HepG2 (cell line): ENCODE measurements around the gene TMEM269. TPM values are rescaled to one million over a fixed set of nuclear protein-coding genes. Genes with fewer than 3 reads are reported as not detected.

Source experiments
- KLF9 ChIP-seq: IDR thresholded peaks from 2 replicates; pipeline ENCODE4 v1.6.1; 2016; ENCODE audit warnings: low read depth
- MNT ChIP-seq: fragments of 450-650 bp; IDR thresholded peaks from 2 replicates; pipeline ENCODE4 v1.6.1; 2016
- PAF1 ChIP-seq: IDR thresholded peaks from 2 replicates; pipeline ENCODE4 v1.6.1; 2016; ENCODE audit warnings: missing genetic modification reagents, missing compliant biosample characterization
- TBP ChIP-seq: sonication (generic); formaldehyde crosslinking; IDR thresholded peaks from 2 replicates; pipeline ENCODE4 v1.5.0; 2020; ENCODE audit warnings: missing genetic modification reagents
- ZBTB4 ChIP-seq: sonication (generic); formaldehyde crosslinking; IDR thresholded peaks from 2 replicates; pipeline ENCODE4 v1.4.0; 2020; ENCODE audit warnings: missing genetic modification reagents, mild to moderate bottlenecking, borderline replicate concordance
- ZBTB42 ChIP-seq: sonication (generic); formaldehyde crosslinking; IDR thresholded peaks from 2 replicates; pipeline ENCODE4 v1.5.0; 2020; ENCODE audit warnings: mild to moderate bottlenecking, missing genetic modification reagents
- ZNF609 ChIP-seq: sonication (generic); formaldehyde crosslinking; IDR thresholded peaks from 2 replicates; pipeline ENCODE4 v1.4.0; 2020; ENCODE audit warnings: mild to moderate bottlenecking, missing genetic modification reagents, borderline replicate concordance
- ZNF720 ChIP-seq: sonication (generic); formaldehyde crosslinking; IDR thresholded peaks from 2 replicates; pipeline ENCODE4 v1.4.0; 2020; ENCODE audit warnings: missing genetic modification reagents
- ZNF816 ChIP-seq: sonication (generic); formaldehyde crosslinking; IDR thresholded peaks from 2 replicates; pipeline ENCODE4 v1.8.0; 2022; ENCODE audit warnings: missing genetic modification reagents, mild to moderate bottlenecking, borderline replicate concordance
- polyA plus RNA-seq, 8 experiments: library from polyadenylated mRNA; depleted of rRNA in 3 of 8; stranded (reverse) in 7 of 8; unstranded in 1 of 8; fragments of >200 nt; fragmentation: Illumina TruSeq in 4 of 8; extraction: Trizol in 4 of 8; gene quantifications; 2 replicates each; pipeline versions ENCODE4 v1.2.1 to v1.2.3, GENCODE V29; 2011 to 2016; ENCODE audit warnings: low read depth in 4 of 8, missing spikeins in 1 of 8, mixed read lengths in 1 of 8; ENCODE audit not compliant: insufficient read depth in 1 of 8
- total RNA-seq, 5 experiments: library from RNA; depleted of rRNA; stranded (reverse); fragments of >200 nt; fragmentation: Illumina TruSeq; extraction: Trizol; gene quantifications; 2 replicates each; pipeline ENCODE4 v1.2.3, GENCODE V29; 2016; ENCODE audit warnings: low read depth in 1 of 5
- TF ChIP-seq, protein P1 (sequence below): sonication (generic); formaldehyde crosslinking; IDR thresholded peaks from 2 replicates; pipeline ENCODE4 v1.8.0; 2022; ENCODE audit warnings: mild to moderate bottlenecking, missing genetic modification reagents, borderline replicate concordance
- TF ChIP-seq, protein P2 (sequence below): sonication (generic); formaldehyde crosslinking; IDR thresholded peaks from 2 replicates; pipeline ENCODE4 v1.4.0; 2020; ENCODE audit warnings: mild to moderate bottlenecking, missing genetic modification reagents

TMEM269 gene
- total and polyA plus RNA-seq, 2 of the 13 experiments (the other 11 are each of a cell fraction or from before 2014, with no cell fraction given) = 0.15 to 0.21 TPM

DNA sequence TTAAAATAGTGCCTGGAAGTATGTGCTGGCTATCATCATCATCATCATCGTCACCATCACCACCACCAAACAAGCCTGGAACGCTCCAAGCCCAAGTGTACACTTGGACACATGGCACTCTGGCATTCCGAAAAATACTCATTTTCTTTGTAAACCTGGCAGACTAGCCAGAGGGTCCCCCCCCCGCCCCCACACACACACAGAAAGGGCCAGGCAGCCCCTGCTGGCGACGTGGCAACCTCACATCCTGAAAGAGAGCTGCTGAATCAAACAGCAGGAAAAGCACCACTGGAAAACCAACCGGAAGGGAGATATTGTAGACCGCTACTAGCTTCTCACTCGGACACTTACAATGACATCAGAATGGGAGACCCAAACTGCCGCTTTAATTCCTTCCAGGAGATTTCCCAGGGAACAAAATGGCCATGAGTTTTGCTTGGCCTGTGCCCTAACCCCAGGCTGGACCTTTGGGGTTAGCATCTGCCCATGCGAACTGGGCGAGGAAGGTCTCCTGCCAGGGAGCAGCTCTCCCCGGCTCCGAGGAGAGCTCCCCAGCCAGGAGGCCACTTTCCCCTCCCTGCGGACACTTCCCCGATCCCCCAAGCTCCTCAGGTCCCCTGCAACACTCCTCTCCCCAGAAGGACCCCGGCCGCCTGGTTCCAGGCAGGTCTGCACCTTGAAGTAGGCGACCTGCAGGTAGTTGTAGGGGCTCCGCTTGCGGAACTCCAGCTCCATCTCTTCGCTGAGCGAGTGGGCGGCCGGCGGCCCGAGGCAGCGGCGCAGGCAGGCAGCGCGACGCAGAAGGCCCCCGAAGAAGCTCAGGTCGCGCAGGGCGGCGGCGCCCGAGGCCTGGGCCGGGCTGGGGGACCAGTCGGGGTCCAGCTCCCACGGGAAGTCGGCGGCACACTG lies 18.7 kb upstream of the TMEM269 start (continued):
- TF ChIP-seq MNT (peak; percentile 45; the same call in 1 of the 2 replicates), ZNF720 (no peak), TBP (no peak), ZBTB4 (CRISPR knock-in tag) (no peak), ZNF816 (no peak), KLF9 (CRISPR knock-in tag) (no peak), PAF1 (CRISPR knock-in tag) (no peak), ZBTB42 (CRISPR knock-in tag) (no peak), ZNF609 (CRISPR knock-in tag) (no peak)
- TF ChIP-seq, protein P1, sequence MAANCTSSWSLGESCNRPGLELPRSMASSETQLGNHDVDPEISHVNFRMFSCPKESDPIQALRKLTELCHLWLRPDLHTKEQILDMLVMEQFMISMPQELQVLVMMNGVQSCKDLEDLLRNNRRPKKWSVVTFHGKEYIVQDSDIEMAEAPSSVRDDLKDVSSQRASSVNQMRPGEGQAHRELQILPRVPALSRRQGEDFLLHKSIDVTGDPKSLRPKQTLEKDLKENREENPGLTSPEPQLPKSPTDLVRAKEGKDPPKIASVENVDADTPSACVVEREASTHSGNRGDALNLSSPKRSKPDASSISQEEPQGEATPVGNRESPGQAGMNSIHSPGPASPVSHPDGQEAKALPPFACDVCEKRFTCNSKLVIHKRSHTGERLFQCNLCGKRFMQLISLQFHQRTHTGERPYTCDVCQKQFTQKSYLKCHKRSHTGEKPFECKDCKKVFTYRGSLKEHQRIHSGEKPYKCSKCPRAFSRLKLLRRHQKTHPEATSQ (CRISPR knock-in tag) = no peak
- TF ChIP-seq, protein P2, sequence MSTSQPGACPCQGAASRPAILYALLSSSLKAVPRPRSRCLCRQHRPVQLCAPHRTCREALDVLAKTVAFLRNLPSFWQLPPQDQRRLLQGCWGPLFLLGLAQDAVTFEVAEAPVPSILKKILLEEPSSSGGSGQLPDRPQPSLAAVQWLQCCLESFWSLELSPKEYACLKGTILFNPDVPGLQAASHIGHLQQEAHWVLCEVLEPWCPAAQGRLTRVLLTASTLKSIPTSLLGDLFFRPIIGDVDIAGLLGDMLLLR (CRISPR knock-in tag) = no peak; the same call in 1 of the 2 replicates
